Left ventricle myocardium inferior (tissue), 1 donor: ENCODE measurements around the gene CFAP210. TPM values are rescaled to one million over a fixed set of nuclear protein-coding genes. Genes with fewer than 3 reads are reported as not detected.

Experiments
- DNase-seq: peaks from one replicate; pipeline ENCODE4 v3.0.0-alpha.2; 2020
- H3K27ac ChIP-seq: fragments of 200-600 bp; replicated peaks from 2 replicates; pipeline ENCODE4 v1.8.0; 2021
- H3K27me3 ChIP-seq: fragments of 200-600 bp; 2 replicates; pipeline ENCODE4 v1.8.0; 2021; ENCODE audit warnings: low read depth
- H3K36me3 ChIP-seq: fragments of 200-600 bp; 2 replicates; pipeline ENCODE4 v1.8.0; 2021
- H3K4me1 ChIP-seq: fragments of 200-600 bp; 2 replicates; pipeline ENCODE4 v1.8.0; 2021
- H3K4me3 ChIP-seq: fragments of 200-600 bp; 2 replicates; pipeline ENCODE4 v1.8.0; 2021; ENCODE audit warnings: mild to moderate bottlenecking, moderate library complexity
- H3K9me3 ChIP-seq: fragments of 200-600 bp; replicated peaks from 2 replicates; pipeline ENCODE4 v1.8.0; 2021
- CTCF ChIP-seq: fragments of 200-600 bp; IDR thresholded peaks from 2 replicates; pipeline ENCODE4 v1.8.0; 2021; ENCODE audit warnings: antibody characterized with exemption, mild to moderate bottlenecking, borderline replicate concordance
- intact Hi-C: fragments of 100-400 bp; cut with micrococcal nuclease; formaldehyde crosslinking; loops from one replicate; pipeline ENCODE4 v1.11.0; 2022
- total RNA-seq: library from RNA; stranded (reverse); fragmentation: NEBNext Ultra II Directional; extraction: Animal tissue kit (Norgen Biotek cat#: 25700); gene quantifications from one replicate; pipeline ENCODE4 v1.2.1, GENCODE V29; 2021
- donor health status: DM: no; HTN: yes; CAD: no; lungs with severe emphysema.

CFAP210 gene
- total RNA-seq, 1 donor from 2014 or later, result not detected

GRCh38 chr2:169711751-169712509 lies 17.7 kb upstream of the CFAP210 start:
- Histone ChIP-seq H3K9me3 (no peaks in the 10 kb centered on the region), H3K36me3 (no peaks in the 10 kb centered on the region), H3K4me1 (peaks cover 21% of the 10 kb centered on the region), H3K4me3 (no peak overlapping the region), H3K27me3 (no peaks in the 10 kb centered on the region), H3K27ac (no peak overlapping the region)
- no peak for DNase-seq
- intact Hi-C loops, result no loop called here
- TF ChIP-seq CTCF, result no peak

- no peaks in the 10 kb centered on the region for H3K9me3 ChIP-seq
- H3K4me3 ChIP-seq, result no peak overlapping the region
- H3K36me3 ChIP-seq, result no peaks in the 10 kb centered on the region
- no peaks in the 10 kb centered on the region for H3K27me3 ChIP-seq
- no peak for DNase-seq
- no peak overlapping the region for H3K27ac ChIP-seq
- H3K4me1 ChIP-seq, result peaks cover 8% of the 10 kb centered on the region
- TF ChIP-seq CTCF, result no peak
- intact Hi-C loops, result no loop called here
Observed at GRCh38 chr2:169709981-169710380, 15.8 kb upstream of the CFAP210 start.

GRCh38 chr2:169709331-169709730 lies 15.1 kb upstream of the CFAP210 start:
- Histone ChIP-seq H3K36me3 (no peaks in the 10 kb centered on the region), H3K4me3 (no peak overlapping the region), H3K9me3 (no peaks in the 10 kb centered on the region), H3K27ac (no peak overlapping the region), H3K27me3 (no peaks in the 10 kb centered on the region), H3K4me1 (peaks cover 6% of the 10 kb centered on the region)
- TF ChIP-seq CTCF, result no peak
- intact Hi-C loops, result no loop called here
- no peak for DNase-seq

- Histone ChIP-seq H3K36me3 (no peaks in the 10 kb centered on the region), H3K27me3 (no peaks in the 10 kb centered on the region), H3K4me1 (peaks cover 9% of the 10 kb centered on the region), H3K9me3 (no peaks in the 10 kb centered on the region), H3K4me3 (no peak overlapping the region), H3K27ac (no peak overlapping the region)
- TF ChIP-seq CTCF, result no peak
- DNase-seq, result no peak
- intact Hi-C loops, result no loop called here
Observed at GRCh38 chr2:169707626-169708025, 13.4 kb upstream of the CFAP210 start.

- intact Hi-C loops, result no loop called here
- peak overlapping the region; percentile 25 for H3K27ac ChIP-seq
- no peak for TF ChIP-seq CTCF
- peaks cover 9% of the 10 kb centered on the region for H3K4me1 ChIP-seq
- no peak for DNase-seq
- H3K4me3 ChIP-seq, result no peak overlapping the region
- H3K9me3 ChIP-seq, result no peaks in the 10 kb centered on the region
- no peaks in the 10 kb centered on the region for H3K27me3 ChIP-seq
- no peaks in the 10 kb centered on the region for H3K36me3 ChIP-seq
Observed at GRCh38 chr2:169705927-169706326, 11.7 kb upstream of the CFAP210 start.
